A375 (cell line): Measurements from ENCODE around the gene DIP2A. TPM values are rescaled to one million over a fixed set of nuclear protein-coding genes. Genes with fewer than 3 reads are reported as not detected.

Experiments used
- small RNA-seq: library from RNA; depleted of rRNA; stranded (forward); fragments of <200 nt; gene quantifications from one replicate; pipeline ENCODE3, GENCODE V24; 2014
- total RNA-seq: library from RNA; depleted of rRNA; stranded (reverse); fragments of >200 nt; shearing (Covaris generic); gene quantifications from 2 replicates; pipeline ENCODE4 v1.2.3, GENCODE V29; 2014; rRNA removed

Gene DIP2A, protein sequence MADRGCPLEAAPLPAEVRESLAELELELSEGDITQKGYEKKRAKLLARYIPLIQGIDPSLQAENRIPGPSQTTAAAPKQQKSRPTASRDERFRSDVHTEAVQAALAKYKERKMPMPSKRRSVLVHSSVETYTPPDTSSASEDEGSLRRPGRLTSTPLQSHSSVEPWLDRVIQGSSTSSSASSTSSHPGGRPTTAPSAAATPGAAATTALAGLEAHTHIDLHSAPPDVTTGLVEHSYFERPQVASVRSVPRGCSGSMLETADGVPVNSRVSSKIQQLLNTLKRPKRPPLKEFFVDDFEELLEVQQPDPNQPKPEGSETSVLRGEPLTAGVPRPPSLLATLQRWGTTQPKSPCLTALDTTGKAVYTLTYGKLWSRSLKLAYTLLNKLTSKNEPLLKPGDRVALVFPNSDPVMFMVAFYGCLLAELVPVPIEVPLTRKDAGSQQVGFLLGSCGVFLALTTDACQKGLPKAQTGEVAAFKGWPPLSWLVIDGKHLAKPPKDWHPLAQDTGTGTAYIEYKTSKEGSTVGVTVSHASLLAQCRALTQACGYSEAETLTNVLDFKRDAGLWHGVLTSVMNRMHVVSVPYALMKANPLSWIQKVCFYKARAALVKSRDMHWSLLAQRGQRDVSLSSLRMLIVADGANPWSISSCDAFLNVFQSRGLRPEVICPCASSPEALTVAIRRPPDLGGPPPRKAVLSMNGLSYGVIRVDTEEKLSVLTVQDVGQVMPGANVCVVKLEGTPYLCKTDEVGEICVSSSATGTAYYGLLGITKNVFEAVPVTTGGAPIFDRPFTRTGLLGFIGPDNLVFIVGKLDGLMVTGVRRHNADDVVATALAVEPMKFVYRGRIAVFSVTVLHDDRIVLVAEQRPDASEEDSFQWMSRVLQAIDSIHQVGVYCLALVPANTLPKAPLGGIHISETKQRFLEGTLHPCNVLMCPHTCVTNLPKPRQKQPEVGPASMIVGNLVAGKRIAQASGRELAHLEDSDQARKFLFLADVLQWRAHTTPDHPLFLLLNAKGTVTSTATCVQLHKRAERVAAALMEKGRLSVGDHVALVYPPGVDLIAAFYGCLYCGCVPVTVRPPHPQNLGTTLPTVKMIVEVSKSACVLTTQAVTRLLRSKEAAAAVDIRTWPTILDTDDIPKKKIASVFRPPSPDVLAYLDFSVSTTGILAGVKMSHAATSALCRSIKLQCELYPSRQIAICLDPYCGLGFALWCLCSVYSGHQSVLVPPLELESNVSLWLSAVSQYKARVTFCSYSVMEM (N-terminal part only)
- 8.9 and 13.2 TPM in 2 replicates for total RNA-seq

DNA sequence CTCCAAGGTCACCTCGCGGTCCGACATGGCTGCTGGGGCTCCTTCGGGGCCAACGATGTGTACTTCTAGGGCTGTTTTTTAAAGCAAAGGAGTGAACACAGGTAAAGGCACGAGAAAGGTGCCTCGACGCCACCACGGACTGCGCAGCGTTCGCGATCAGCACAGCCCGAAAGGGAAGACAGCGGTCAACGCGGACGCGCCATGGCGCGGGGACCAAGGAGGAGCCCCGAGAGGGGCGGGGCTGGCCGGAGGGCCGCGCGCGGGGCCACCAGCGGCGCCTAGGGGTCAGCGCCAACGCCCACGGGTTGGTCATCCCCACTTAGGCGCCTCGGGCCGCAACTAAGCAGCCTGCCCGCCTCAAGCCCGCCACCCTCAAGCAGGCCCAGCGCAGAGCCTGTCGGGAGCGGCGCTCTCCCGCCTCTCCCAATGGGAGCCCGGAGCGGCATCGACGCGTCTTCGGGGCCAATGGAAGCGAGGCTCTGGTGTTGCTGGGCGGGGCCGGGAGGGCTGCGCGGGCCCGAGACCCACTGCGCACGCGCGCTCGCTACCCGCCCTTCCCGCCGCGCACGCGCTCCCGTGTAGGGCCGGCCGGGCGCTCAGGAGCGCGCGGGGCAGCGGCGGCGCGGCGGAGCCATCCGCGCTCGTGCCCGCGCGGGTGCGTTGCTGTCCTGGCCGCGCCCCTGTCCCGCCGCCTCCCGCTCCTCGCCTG is at the start of gene DIP2A:
DIP2A (plus strand) TSS at position 577 of the 709 bp plus-strand sequence. CDS start 241 bp downstream, outside the sequence.

DNA sequence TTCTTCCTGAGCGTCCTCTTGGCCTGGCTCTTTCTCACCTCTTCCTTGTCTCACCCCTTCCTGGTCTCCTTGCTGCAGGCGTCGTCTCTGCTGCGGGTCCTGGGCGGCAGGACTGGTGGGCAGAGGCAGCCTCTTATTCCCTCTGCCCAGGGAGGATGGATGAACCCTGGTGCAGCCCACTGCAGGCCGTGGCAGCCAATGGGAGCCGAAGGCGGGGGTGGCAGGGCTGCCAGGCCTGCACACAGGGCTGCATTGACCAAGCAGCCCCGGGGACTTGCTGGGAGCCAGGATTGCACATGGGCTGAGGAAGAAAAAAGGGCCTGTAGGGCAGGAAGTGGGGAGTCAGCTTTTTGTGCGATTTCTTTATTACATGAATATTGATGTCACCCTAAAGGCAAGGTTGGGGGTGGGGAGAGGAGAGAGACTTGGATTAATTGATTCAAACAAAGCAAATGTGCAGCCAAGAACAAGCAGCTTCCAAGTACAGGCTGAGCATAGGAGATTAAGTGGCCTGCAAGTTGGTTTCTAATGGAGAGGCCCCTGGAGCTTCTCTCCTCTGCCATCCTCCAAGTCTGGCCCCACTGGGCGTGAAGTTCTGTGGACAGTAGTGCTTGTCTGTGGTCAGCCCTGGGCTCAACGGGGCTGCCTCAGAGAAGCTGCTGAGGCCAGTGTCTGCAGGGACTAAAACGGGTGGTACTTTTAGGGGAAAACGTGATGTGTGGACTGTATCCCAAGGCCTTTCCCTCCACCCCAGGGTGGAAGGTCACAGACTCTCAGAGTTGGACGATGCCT is 146.5 kb downstream of the DIP2A start, which contains the start of gene S100B:
S100B (minus strand) TSS at position 108 of the 792 bp plus-strand sequence. CDS start 2,667 bp downstream, outside the sequence.

Small RNA genes lying within 50 kb of the gene (small RNA-seq; reads per million reads assigned to genes)
- not detected for gene RNU6-396P

Other genes starting within 250 kb of the DIP2A start
- 24.1 and 30.7 TPM in 2 replicates for gene LSS, start 230.1 kb upstream of the DIP2A start, total RNA-seq
- gene MCM3AP, start 173.3 kb upstream of the DIP2A start, total RNA-seq, result 57.9 and 60.6 TPM in 2 replicates
- 14.0 and 20.2 TPM in 2 replicates for gene YBEY, start 172.5 kb upstream of the DIP2A start, total RNA-seq
- 14.3 and 20.6 TPM in 2 replicates for gene C21orf58, start 135.0 kb upstream of the DIP2A start, total RNA-seq
- 20.9 and 43.9 TPM in 2 replicates for gene PCNT, start 134.7 kb upstream of the DIP2A start, total RNA-seq
- 62.9 and 82.2 TPM in 2 replicates for gene S100B, start 146.2 kb downstream of the DIP2A start, total RNA-seq
- gene PRMT2, start 176.8 kb downstream of the DIP2A start, total RNA-seq, result 68.6 and 76.4 TPM in 2 replicates